ENCODE measurements around the gene BNC2. TPM values are rescaled to one million over a fixed set of nuclear protein-coding genes. Genes with fewer than 3 reads are reported as not detected.

The BNC2 gene
- total and polyA plus RNA-seq, 2 of the 4 experiments (the other 2 are of a cell fraction): 15.5 to 45.2 TPM

DNA sequence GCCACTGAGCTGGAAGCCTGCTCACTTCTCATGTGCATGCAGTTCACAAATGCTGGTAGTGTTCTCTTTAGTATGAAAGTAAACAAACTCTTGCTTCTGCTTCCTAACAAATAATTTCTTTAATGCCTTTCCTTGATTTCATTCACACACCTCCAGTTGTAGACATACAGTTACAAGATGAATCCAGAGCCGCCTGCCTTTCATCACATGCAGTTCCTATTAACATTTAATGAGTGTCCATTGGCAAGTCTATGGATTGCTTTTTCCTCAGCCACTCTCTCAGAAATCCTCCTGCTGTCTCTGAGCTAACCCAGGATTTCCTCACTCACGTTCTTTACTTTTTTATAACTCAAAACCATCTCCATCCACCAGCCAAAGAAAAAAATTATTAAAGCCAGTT lies 408.6 kb downstream of the BNC2 start:
- WGBS, 2 experiments (ENCODE audit: extremely low coverage in 2 of 2, insufficient read length in 1 of 2): 100% methylated on average over 1 of the region's 2 CpGs; no CpG with 5 or more reads in 1 of the 2 experiments
- Histone ChIP-seq H3K9ac (ENCODE audit: low read depth, low read length) (no peak overlapping the region), H3K4me3 (ENCODE audit: insufficient read depth, low read depth, low read length) (no peak overlapping the region), H4K5ac (ENCODE audit: low read depth, low read length) (no peak overlapping the region), H3K27ac (ENCODE audit: insufficient read depth, low read length) (no peak overlapping the region), H3K79me1 (ENCODE audit: low read depth in 1 of 2, low read length in 2 of 2) (peaks cover 30 to 49% of the 10 kb centered on the region in 2 experiments), H3K4me1 (ENCODE audit: control insufficient read depth, insufficient read depth, low read length) (peaks cover 11% of the 10 kb centered on the region), H2BK15ac (ENCODE audit: low read depth, low read length) (no peak overlapping the region), H2BK20ac (ENCODE audit: low read depth, low read length) (no peak overlapping the region), H4K20me1 (ENCODE audit: insufficient read depth, low read length) (peaks cover 4% of the 10 kb centered on the region; the same call in 1 of the 2 replicates), H3K9me1 (ENCODE audit: insufficient read depth, low read length) (peaks cover 18% of the 10 kb centered on the region), H2AK5ac (ENCODE audit: low read depth, low read length) (no peak overlapping the region), H2BK120ac (ENCODE audit: low read depth, low read length) (no peak overlapping the region), H3K9me3 (ENCODE audit: control insufficient read depth, insufficient read depth, low read length) (no peaks in the 10 kb centered on the region), H2BK5ac (ENCODE audit: low read depth, low read length, poor library complexity, severe bottlenecking) (no peak overlapping the region), H3K36me3 (ENCODE audit: control insufficient read depth, insufficient read depth, low read length) (no peaks in the 10 kb centered on the region), H2AK9ac (replicated peaks; ENCODE audit: low read depth, low read length, poor library complexity) (no peak overlapping the region), H3K14ac (replicated peaks; ENCODE audit: low read depth, low read length) (no peak overlapping the region), H4K8ac (ENCODE audit: low read depth in 2 of 2, low read length in 2 of 2) (no peak overlapping the region), H3K23ac (ENCODE audit: low read depth, low read length) (no peak overlapping the region), H3K27me3 (ENCODE audit: control insufficient read depth, insufficient read depth, low read length) (no peaks in the 10 kb centered on the region), H3K4ac (ENCODE audit: low read depth, low read length) (no peak overlapping the region), H4K91ac (ENCODE audit: insufficient read depth, low read depth, low read length) (no peak overlapping the region), H2AFZ (replicated peaks; ENCODE audit: low read length, poor library complexity) (no peak overlapping the region), H3K18ac (ENCODE audit: low read depth, low read length) (no peak overlapping the region), H3K4me2 (ENCODE audit: low read depth, low read length) (no peak overlapping the region), H3K56ac (ENCODE audit: extremely low read depth, insufficient read depth, low read length) (no peak overlapping the region)
- intact Hi-C loops (cut with micrococcal nuclease): no loop called here
- TF ChIP-seq CEBPB (IDR thresholded peaks at IDR 0.05; ENCODE audit: low read depth, low read length) (no peak), SMC3 (IDR thresholded peaks at IDR 0.05; ENCODE audit: low read depth, low read length) (no peak), MAFK (IDR thresholded peaks at IDR 0.05; ENCODE audit: low read depth, low read length) (no peak), POLR2A (IDR thresholded peaks at IDR 0.05; ENCODE audit: low read depth, low read length) (no peak), MAZ (IDR thresholded peaks at IDR 0.05; ENCODE audit: borderline replicate concordance, low read depth, low read length) (no peak), BHLHE40 (IDR thresholded peaks at IDR 0.05; ENCODE audit: low read depth, low read length) (no peak), MXI1 (IDR thresholded peaks at IDR 0.05; ENCODE audit: borderline replicate concordance, low read depth, low read length) (no peak), RCOR1 (IDR thresholded peaks at IDR 0.05; ENCODE audit: insufficient replicate concordance, low read length) (no peak), RFX5 (IDR thresholded peaks at IDR 0.05; ENCODE audit: low read depth, low read length) (no peak), CHD1 (IDR thresholded peaks at IDR 0.05; ENCODE audit: low read depth, low read length) (no peak), FOS (IDR thresholded peaks at IDR 0.05; ENCODE audit: low read depth, low read length) (no peak), NFE2L2 (IDR thresholded peaks at IDR 0.05; ENCODE audit: low read depth, low read length) (no peak), RAD21 (IDR thresholded peaks at IDR 0.05; ENCODE audit: low read length) (no peak)
- TF ChIP-seq, protein P1, sequence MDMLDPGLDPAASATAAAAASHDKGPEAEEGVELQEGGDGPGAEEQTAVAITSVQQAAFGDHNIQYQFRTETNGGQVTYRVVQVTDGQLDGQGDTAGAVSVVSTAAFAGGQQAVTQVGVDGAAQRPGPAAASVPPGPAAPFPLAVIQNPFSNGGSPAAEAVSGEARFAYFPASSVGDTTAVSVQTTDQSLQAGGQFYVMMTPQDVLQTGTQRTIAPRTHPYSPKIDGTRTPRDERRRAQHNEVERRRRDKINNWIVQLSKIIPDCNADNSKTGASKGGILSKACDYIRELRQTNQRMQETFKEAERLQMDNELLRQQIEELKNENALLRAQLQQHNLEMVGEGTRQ (IDR thresholded peaks at IDR 0.05; ENCODE audit: low read depth, low read length): no peak
- TF ChIP-seq, protein P2, sequence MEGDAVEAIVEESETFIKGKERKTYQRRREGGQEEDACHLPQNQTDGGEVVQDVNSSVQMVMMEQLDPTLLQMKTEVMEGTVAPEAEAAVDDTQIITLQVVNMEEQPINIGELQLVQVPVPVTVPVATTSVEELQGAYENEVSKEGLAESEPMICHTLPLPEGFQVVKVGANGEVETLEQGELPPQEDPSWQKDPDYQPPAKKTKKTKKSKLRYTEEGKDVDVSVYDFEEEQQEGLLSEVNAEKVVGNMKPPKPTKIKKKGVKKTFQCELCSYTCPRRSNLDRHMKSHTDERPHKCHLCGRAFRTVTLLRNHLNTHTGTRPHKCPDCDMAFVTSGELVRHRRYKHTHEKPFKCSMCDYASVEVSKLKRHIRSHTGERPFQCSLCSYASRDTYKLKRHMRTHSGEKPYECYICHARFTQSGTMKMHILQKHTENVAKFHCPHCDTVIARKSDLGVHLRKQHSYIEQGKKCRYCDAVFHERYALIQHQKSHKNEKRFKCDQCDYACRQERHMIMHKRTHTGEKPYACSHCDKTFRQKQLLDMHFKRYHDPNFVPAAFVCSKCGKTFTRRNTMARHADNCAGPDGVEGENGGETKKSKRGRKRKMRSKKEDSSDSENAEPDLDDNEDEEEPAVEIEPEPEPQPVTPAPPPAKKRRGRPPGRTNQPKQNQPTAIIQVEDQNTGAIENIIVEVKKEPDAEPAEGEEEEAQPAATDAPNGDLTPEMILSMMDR (conservative IDR thresholded peaks at IDR 0.05; ENCODE audit: low read depth, low read length): no peak
- TF ChIP-seq, protein P3, sequence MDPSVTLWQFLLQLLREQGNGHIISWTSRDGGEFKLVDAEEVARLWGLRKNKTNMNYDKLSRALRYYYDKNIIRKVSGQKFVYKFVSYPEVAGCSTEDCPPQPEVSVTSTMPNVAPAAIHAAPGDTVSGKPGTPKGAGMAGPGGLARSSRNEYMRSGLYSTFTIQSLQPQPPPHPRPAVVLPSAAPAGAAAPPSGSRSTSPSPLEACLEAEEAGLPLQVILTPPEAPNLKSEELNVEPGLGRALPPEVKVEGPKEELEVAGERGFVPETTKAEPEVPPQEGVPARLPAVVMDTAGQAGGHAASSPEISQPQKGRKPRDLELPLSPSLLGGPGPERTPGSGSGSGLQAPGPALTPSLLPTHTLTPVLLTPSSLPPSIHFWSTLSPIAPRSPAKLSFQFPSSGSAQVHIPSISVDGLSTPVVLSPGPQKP (IDR thresholded peaks at IDR 0.05; ENCODE audit: borderline replicate concordance, low read depth, low read length): no peak
- in situ Hi-C loops (cut with MboI; ENCODE audit: low sequenced_read_pairs): no loop called here
- ChIA-PET POLR2A (ENCODE audit: unreplicated experiment) (interaction anchor here (0.5 to 0.6 kb wide), 2 partner anchors 262 to 838 kb away, joined by 3 to 4 read pairs; no protein-coding TSS in a partner anchor), CTCF (no interaction called here)
- DNase-seq: no peak
- no TSS peak for BruUV-seq (replicated peaks)
- no peak for ATAC-seq (ENCODE audit: low read depth)
- dilution Hi-C loops (cut with HindIII; ENCODE audit: low sequenced_read_pairs, unreplicated experiment): no loop called here
